Fibroblast of gingiva (primary cell): Measurements from ENCODE around the gene MBD5.

ENCODE experiments used
- DNase-seq: peaks from one replicate; pipeline ENCODE4 v3.0.0-alpha.2; 2011; ENCODE audit warnings: low read depth

The MBD5 gene

GRCh38 chr2:148124271-148124670 lies 103.4 kb downstream of the MBD5 start:
- DNase-seq = no peak

GRCh38 chr2:148130581-148130980 lies 109.7 kb downstream of the MBD5 start:
- no peak for DNase-seq

- DNase-seq = peak; percentile 53
Measured at GRCh38 chr2:148132412-148132811, 111.5 kb downstream of the MBD5 start.

- DNase-seq = no peak
Measured at GRCh38 chr2:148135705-148136104, 114.8 kb downstream of the MBD5 start.

- DNase-seq = no peak
Measured at GRCh38 chr2:148136441-148136840, 115.5 kb downstream of the MBD5 start.

- no peak for DNase-seq
Measured at GRCh38 chr2:148161909-148162435, 141.1 kb downstream of the MBD5 start.

GRCh38 chr2:148162871-148163270 lies 142.0 kb downstream of the MBD5 start:
- DNase-seq = no peak

GRCh38 chr2:148165975-148166374 lies 145.1 kb downstream of the MBD5 start:
- no peak for DNase-seq

- no peak for DNase-seq
Measured at GRCh38 chr2:148167241-148167766, 146.4 kb downstream of the MBD5 start.

GRCh38 chr2:148167855-148168254 lies 147.0 kb downstream of the MBD5 start:
- DNase-seq = no peak

GRCh38 chr2:148172131-148172753 lies 151.4 kb downstream of the MBD5 start:
- DNase-seq = no peak

- DNase-seq = no peak
Measured at GRCh38 chr2:148173168-148173567, 152.3 kb downstream of the MBD5 start.

- DNase-seq = no peak
Measured at GRCh38 chr2:148177559-148177958, 156.7 kb downstream of the MBD5 start.

- DNase-seq = no peak
Measured at GRCh38 chr2:148179724-148180123, 158.8 kb downstream of the MBD5 start.

- DNase-seq = no peak
Measured at GRCh38 chr2:148184976-148185375, 164.1 kb downstream of the MBD5 start.

- DNase-seq = no peak
Measured at GRCh38 chr2:148194882-148195281, 174.0 kb downstream of the MBD5 start.

GRCh38 chr2:148201075-148202004 lies 180.4 kb downstream of the MBD5 start:
- DNase-seq = peak; percentile 18

GRCh38 chr2:148202237-148202636 lies 181.3 kb downstream of the MBD5 start:
- DNase-seq = no peak

GRCh38 chr2:148207111-148207510 lies 186.2 kb downstream of the MBD5 start:
- DNase-seq = no peak

- DNase-seq = no peak
Measured at GRCh38 chr2:148209603-148210002, 188.7 kb downstream of the MBD5 start.

GRCh38 chr2:148218326-148219075 lies 197.6 kb downstream of the MBD5 start:
- DNase-seq = no peak

- DNase-seq = no peak
Measured at GRCh38 chr2:148221166-148221565, 200.3 kb downstream of the MBD5 start.
